ENCODE measurements around the gene DKK3. TPM values are rescaled to one million over a fixed set of nuclear protein-coding genes. Genes with fewer than 3 reads are reported as not detected.

The DKK3 gene
- total RNA-seq, 1 experiment from 2014 or later, result 14.6 TPM

DNA sequence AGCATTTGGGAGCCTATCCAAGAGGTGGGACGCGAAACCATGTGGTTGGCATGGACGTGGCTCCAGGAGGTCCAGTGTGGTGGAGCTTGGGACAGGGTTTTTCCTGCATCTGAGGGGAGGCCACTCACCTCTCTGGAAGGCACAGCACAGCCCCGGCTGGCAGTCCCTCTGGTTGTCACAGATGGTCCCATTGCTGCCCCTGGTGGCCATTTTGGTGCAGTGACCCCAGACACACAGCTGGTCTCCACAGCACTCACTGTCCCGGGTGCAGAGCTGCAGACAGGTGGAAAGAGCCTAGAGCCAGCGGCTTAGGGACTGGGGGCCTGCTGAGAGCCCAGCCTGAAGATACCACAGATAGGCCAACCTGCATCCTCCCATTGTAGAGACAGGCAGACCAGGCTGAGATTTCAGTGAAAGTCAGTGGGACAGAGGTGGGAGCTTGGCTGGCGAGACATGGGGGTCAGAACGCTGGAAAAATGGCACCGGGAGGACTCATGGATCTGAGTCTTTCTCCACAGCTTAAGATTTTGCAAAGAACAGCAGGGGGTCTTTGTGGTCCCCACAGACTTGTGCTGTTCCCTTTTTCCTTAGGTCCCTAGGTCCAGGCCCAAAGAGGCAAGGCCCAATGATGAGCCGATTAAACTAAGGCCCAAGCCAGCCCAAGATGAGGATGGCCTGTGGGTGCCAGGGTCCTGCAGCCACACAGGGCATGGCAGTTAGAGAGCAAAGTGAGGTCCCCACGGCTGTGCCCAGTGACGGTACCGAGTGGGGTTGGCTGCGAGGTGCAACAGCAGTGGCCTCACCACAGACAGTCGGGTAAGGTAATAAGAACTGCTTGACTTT is 41.4 kb downstream of the DKK3 start:
- CTCF ChIA-PET, result interaction anchor here (0.7 to 1.9 kb wide), 10 partner anchors 10 to 315 kb away, joined by 3 to 8 read pairs (median 3); no protein-coding TSS in a partner anchor
- TF ChIP-seq, protein P1, sequence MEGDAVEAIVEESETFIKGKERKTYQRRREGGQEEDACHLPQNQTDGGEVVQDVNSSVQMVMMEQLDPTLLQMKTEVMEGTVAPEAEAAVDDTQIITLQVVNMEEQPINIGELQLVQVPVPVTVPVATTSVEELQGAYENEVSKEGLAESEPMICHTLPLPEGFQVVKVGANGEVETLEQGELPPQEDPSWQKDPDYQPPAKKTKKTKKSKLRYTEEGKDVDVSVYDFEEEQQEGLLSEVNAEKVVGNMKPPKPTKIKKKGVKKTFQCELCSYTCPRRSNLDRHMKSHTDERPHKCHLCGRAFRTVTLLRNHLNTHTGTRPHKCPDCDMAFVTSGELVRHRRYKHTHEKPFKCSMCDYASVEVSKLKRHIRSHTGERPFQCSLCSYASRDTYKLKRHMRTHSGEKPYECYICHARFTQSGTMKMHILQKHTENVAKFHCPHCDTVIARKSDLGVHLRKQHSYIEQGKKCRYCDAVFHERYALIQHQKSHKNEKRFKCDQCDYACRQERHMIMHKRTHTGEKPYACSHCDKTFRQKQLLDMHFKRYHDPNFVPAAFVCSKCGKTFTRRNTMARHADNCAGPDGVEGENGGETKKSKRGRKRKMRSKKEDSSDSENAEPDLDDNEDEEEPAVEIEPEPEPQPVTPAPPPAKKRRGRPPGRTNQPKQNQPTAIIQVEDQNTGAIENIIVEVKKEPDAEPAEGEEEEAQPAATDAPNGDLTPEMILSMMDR (IDR thresholded peaks at IDR 0.05; ENCODE audit: unreplicated experiment), result peak; percentile 91
- DNase-seq, result peak; percentile 82
- H3K4me3 Mint-ChIP-seq (ENCODE audit: low read depth, unreplicated experiment), result no peak overlapping the region
- H3K9me3 Mint-ChIP-seq (ENCODE audit: low read depth, unreplicated experiment), result no peaks in the 10 kb centered on the region
- no TSS peak for BruUV-seq (replicated peaks)
- no peak overlapping the region for H3K27ac Mint-ChIP-seq (ENCODE audit: unreplicated experiment)
- H3K4me1 Mint-ChIP-seq (ENCODE audit: low read depth, unreplicated experiment), result peaks cover 9% of the 10 kb centered on the region
- peaks cover 4% of the 10 kb centered on the region for H3K36me3 Mint-ChIP-seq (ENCODE audit: insufficient read depth, unreplicated experiment)
- intact Hi-C loops (cut with micrococcal nuclease; ENCODE audit: unreplicated experiment), result no loop called here
- no peaks in the 10 kb centered on the region for H3K27me3 Mint-ChIP-seq (ENCODE audit: unreplicated experiment)

DNA sequence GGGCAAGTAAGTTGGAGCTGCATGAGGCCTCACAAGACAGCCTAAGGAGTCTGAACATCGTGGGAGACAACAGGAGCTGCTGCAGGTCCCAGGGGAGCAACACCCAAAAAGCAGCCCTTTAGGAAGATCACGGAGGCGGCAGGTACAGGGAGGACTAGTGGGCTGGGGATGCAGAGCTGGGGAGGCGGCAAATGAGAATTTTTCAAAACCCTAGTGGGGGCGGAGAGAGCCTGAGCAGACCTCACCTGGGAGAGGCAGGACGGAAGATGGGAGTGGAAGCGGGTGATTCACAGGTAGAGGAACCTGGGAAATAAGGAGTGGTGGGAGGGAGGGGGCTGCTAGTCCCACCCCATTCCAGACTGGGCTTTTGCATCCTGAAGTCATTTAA is 42.1 kb downstream of the DKK3 start:
- DNase-seq, result no peak
- intact Hi-C loops (cut with micrococcal nuclease; ENCODE audit: unreplicated experiment), result no loop called here
- Mint-ChIP-seq H3K27me3 (ENCODE audit: unreplicated experiment) (no peaks in the 10 kb centered on the region), H3K4me3 (ENCODE audit: low read depth, unreplicated experiment) (no peak overlapping the region), H3K36me3 (ENCODE audit: insufficient read depth, unreplicated experiment) (peaks cover 4% of the 10 kb centered on the region), H3K9me3 (ENCODE audit: low read depth, unreplicated experiment) (no peaks in the 10 kb centered on the region), H3K4me1 (ENCODE audit: low read depth, unreplicated experiment) (peaks cover 9% of the 10 kb centered on the region), H3K27ac (ENCODE audit: unreplicated experiment) (no peak overlapping the region)
- TF ChIP-seq, protein P1 (IDR thresholded peaks at IDR 0.05; ENCODE audit: unreplicated experiment), result no peak
- no TSS peak for BruUV-seq (replicated peaks)
- CTCF ChIA-PET, result interaction anchor here (1.0 to 1.9 kb wide), 5 partner anchors 10 to 109 kb away, joined by 3 to 8 read pairs (median 4); no protein-coding TSS in a partner anchor

DNA sequence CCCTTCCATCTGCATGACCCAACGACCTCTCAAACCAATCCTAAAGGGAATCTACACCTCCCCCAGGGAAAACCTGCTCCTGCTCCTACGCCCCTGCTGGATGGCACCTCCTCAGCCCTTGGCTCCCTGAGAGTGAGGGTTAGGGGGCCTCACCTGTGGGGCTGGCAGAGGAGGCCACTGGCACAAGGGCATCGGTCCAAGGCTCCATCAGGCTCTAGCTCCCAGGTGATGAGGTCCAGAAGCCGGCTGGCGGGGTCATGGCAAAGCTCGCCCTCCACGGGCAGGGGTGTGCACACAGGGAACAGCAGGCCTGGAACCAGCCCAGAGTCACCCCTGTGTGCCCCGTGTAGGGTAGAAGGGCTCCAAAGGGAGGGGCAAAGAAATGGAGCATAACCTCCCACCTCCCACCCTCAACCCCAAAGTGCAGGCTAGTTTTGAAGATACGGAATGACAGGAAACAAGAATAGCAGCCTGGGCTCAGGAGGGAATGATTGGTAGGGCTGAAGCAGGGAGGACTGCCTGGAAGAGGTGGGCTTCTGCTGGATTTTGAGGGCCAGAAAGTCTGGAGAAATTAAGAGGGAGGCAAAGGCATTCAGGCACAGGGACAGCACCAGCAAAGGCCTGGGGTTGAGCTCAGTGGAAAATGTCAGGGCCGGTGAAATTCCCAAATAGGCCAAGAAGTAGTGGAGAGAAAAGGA is 42.6 kb downstream of the DKK3 start:
- H3K4me1 Mint-ChIP-seq (ENCODE audit: low read depth, unreplicated experiment), result peaks cover 9% of the 10 kb centered on the region
- CTCF ChIA-PET, result interaction anchor here (1.4 to 1.9 kb wide), 2 partner anchors 11 to 79 kb away, joined by 3 to 8 read pairs; no protein-coding TSS in a partner anchor
- intact Hi-C loops (cut with micrococcal nuclease; ENCODE audit: unreplicated experiment), result no loop called here
- H3K27me3 Mint-ChIP-seq (ENCODE audit: unreplicated experiment), result no peaks in the 10 kb centered on the region
- no peak for DNase-seq
- no TSS peak for BruUV-seq (replicated peaks)
- peaks cover 4% of the 10 kb centered on the region for H3K36me3 Mint-ChIP-seq (ENCODE audit: insufficient read depth, unreplicated experiment)
- H3K9me3 Mint-ChIP-seq (ENCODE audit: low read depth, unreplicated experiment), result no peaks in the 10 kb centered on the region
- TF ChIP-seq, protein P1 (IDR thresholded peaks at IDR 0.05; ENCODE audit: unreplicated experiment), result no peak
- no peak overlapping the region for H3K4me3 Mint-ChIP-seq (ENCODE audit: low read depth, unreplicated experiment)
- H3K27ac Mint-ChIP-seq (ENCODE audit: unreplicated experiment), result no peak overlapping the region

GRCh38 chr11:11965192-11965591 is 43.2 kb downstream of the DKK3 start:
- H3K36me3 Mint-ChIP-seq (ENCODE audit: insufficient read depth, unreplicated experiment), result peaks cover 4% of the 10 kb centered on the region
- no peaks in the 10 kb centered on the region for H3K27me3 Mint-ChIP-seq (ENCODE audit: unreplicated experiment)
- H3K4me3 Mint-ChIP-seq (ENCODE audit: low read depth, unreplicated experiment), result no peak overlapping the region
- intact Hi-C loops (cut with micrococcal nuclease; ENCODE audit: unreplicated experiment), result no loop called here
- H3K27ac Mint-ChIP-seq (ENCODE audit: unreplicated experiment), result no peak overlapping the region
- BruUV-seq (replicated peaks), result no TSS peak
- DNase-seq, result no peak
- no peaks in the 10 kb centered on the region for H3K9me3 Mint-ChIP-seq (ENCODE audit: low read depth, unreplicated experiment)
- CTCF ChIA-PET, result no interaction called here
- TF ChIP-seq, protein P1 (IDR thresholded peaks at IDR 0.05; ENCODE audit: unreplicated experiment), result no peak
- peaks cover 9% of the 10 kb centered on the region for H3K4me1 Mint-ChIP-seq (ENCODE audit: low read depth, unreplicated experiment)

Measured in Calu3 (cell line).